Right cardiac atrium (tissue), 5 donors: Measurements from ENCODE around the gene CCDC92. TPM values are rescaled to one million over a fixed set of nuclear protein-coding genes. Genes with fewer than 3 reads are reported as not detected.
"Not testable (repeated sequence)": the region's sequence is repeated elsewhere in the genome, so short reads cannot be mapped to it uniquely, and the experiment has no call there.

ENCODE experiments used
- ATAC-seq, 2 donors: fragments of 200-7000 bp; cut with Tn5 transposase; one replicate each; pipeline versions ENCODE4 v1.8.0 to v1.9.1; 2020; ENCODE audit warnings: moderate library complexity in 2 of 2, mild to moderate bottlenecking in 1 of 2
- DNase-seq, 3 donors: peaks; one replicate each; pipeline ENCODE4 v3.0.0-alpha.2; 2020
- H3K27ac ChIP-seq: one replicate; pipeline ENCODE4 v1.5.1; 2013; ENCODE audit warnings: mild to moderate bottlenecking, low read length, control low read depth, moderate library complexity
- H3K27me3 ChIP-seq: one replicate; pipeline ENCODE4 v1.6.1; 2013; ENCODE audit not compliant: control insufficient read depth, insufficient read depth
- H3K4me1 ChIP-seq: one replicate; pipeline ENCODE4 v1.6.1; 2013; ENCODE audit warnings: low read length; ENCODE audit not compliant: control insufficient read depth, insufficient read depth
- H3K4me3 ChIP-seq: one replicate; pipeline ENCODE4 v1.5.1; 2013; ENCODE audit warnings: low read length, control low read depth
- H3K9me3 ChIP-seq: one replicate; pipeline ENCODE4 v1.6.1; 2013; ENCODE audit warnings: low read length; ENCODE audit not compliant: control insufficient read depth
- WGBS: extraction: QIAGEN DNeasy Blood & Tissue Kit; methylation state at CpG from one replicate; pipeline ENCODE4 v1.1.7; 2013; 5-methylcytosine and 5-hydroxymethylcytosine counted together
- intact Hi-C, 4 donors: fragments of 100-400 bp; cut with DNase I; formaldehyde crosslinking; loops; one replicate each; pipeline versions ENCODE4 v1.11.0 to v1.14.0; 2022 to 2023
- polyA plus RNA-seq: library from polyadenylated mRNA; stranded (reverse); fragments of 200-250 nt; gene quantifications from one replicate; pipeline ENCODE4 v1.2.3, GENCODE V29; 2013
- total RNA-seq, 4 donors: library from RNA; stranded (reverse); fragmentation: NEBNext Ultra II Directional; extraction: Animal tissue kit (Norgen Biotek cat#: 25700); gene quantifications; one replicate each; pipeline ENCODE4 v1.2.1, GENCODE V29; 2021
- donor health status: healthy with polysubstance abuse.
- donor health status: DM: no; HTN: yes; CAD: no.
- donor health status: DM: no; HTN: no; CAD: no.
- donor health status: DM: no; HTN: yes; CAD: no; lungs with severe emphysema.
- donor health status: DM: yes; HTN: yes; CAD: no.

The CCDC92 gene
- total and polyA plus RNA-seq, 5 donors, result 47.5 to 80.0 (median 53.0) TPM

- Histone ChIP-seq H3K4me1 (no peaks in the 10 kb centered on the region), H3K27ac (no peak overlapping the region), H3K27me3 (no peaks in the 10 kb centered on the region), H3K9me3 (no peaks in the 10 kb centered on the region), H3K4me3 (no peak overlapping the region)
- WGBS, result 73% methylated on average over 5 of the region's 5 CpGs
- DNase-seq, result no peak
- intact Hi-C loops, result no loop called here
- ATAC-seq, result no peak
Measured at GRCh38 chr12:123916729-123917128, 55.9 kb downstream of the CCDC92 start.

GRCh38 chr12:123914726-123915333, 57.8 kb downstream of the CCDC92 start:
- ATAC-seq (no peak), DNase-seq (no peak)
- Histone ChIP-seq H3K4me1 (no peaks in the 10 kb centered on the region), H3K9me3 (no peaks in the 10 kb centered on the region), H3K27me3 (no peaks in the 10 kb centered on the region), H3K27ac (no peak overlapping the region), H3K4me3 (no peak overlapping the region)
- WGBS, result 67% methylated on average over 20 of the region's 20 CpGs
- intact Hi-C loops, result no loop called here

- DNase-seq, result no peak
- Histone ChIP-seq H3K9me3 (no peaks in the 10 kb centered on the region), H3K4me1 (no peaks in the 10 kb centered on the region), H3K4me3 (no peak overlapping the region), H3K27ac (no peak overlapping the region), H3K27me3 (no peaks in the 10 kb centered on the region)
- intact Hi-C loops, result no loop called here
- 71% methylated on average over 25 of the region's 25 CpGs for WGBS
- no peak for ATAC-seq
Measured at GRCh38 chr12:123912415-123913380, 59.9 kb downstream of the CCDC92 start.

- H3K9me3 ChIP-seq, H3K4me3 ChIP-seq, DNase-seq, H3K27ac ChIP-seq, intact Hi-C loops, ATAC-seq, H3K4me1 ChIP-seq, H3K27me3 ChIP-seq: not testable (repeated sequence)
- WGBS, result 73% methylated on average over 9 of the region's 9 CpGs
Measured at GRCh38 chr12:123911672-123912409, 60.8 kb downstream of the CCDC92 start.

- H3K4me1 ChIP-seq, result no peaks in the 10 kb centered on the region
Measured at GRCh38 chr12:123910761-123911193, 61.9 kb downstream of the CCDC92 start.

GRCh38 chr12:123910057-123910456, 62.6 kb downstream of the CCDC92 start:
- ATAC-seq (no peak), DNase-seq (no peak)
- intact Hi-C loops, result no loop called here
- Histone ChIP-seq H3K27me3 (no peaks in the 10 kb centered on the region), H3K27ac (no peak overlapping the region), H3K4me1 (no peaks in the 10 kb centered on the region), H3K4me3 (no peak overlapping the region), H3K9me3 (no peaks in the 10 kb centered on the region)
- 92% methylated on average over 8 of the region's 8 CpGs for WGBS

More at GRCh38 chr12:123910761-123911193, 61.9 kb downstream of the CCDC92 start:
- H3K9me3 ChIP-seq, result no peaks in the 10 kb centered on the region
- ATAC-seq (no peak), DNase-seq (no peak)
- no peak overlapping the region for H3K27ac ChIP-seq
- intact Hi-C loops, result no loop called here
- no peaks in the 10 kb centered on the region for H3K27me3 ChIP-seq
- H3K4me3 ChIP-seq, result no peak overlapping the region
- WGBS, result 65% methylated on average over 5 of the region's 5 CpGs

- no peak for ATAC-seq
- intact Hi-C loops, result loop anchor here (5.0 to 10.0 kb wide), 3 partner anchors 73 to 126 kb away; no protein-coding TSS in a partner anchor
Measured at GRCh38 chr12:123908884-123909725, 63.5 kb downstream of the CCDC92 start.

GRCh38 chr12:123907726-123908476, 64.7 kb downstream of the CCDC92 start:
- intact Hi-C loops, result loop anchor here (5.0 to 10.0 kb wide), 3 partner anchors 74 to 127 kb away; no protein-coding TSS in a partner anchor
- DNase-seq (no peak), ATAC-seq (peak; percentile 42 to 46)
- Histone ChIP-seq H3K4me3 (no peak overlapping the region), H3K4me1 (no peaks in the 10 kb centered on the region), H3K27ac (no peak overlapping the region), H3K9me3 (no peaks in the 10 kb centered on the region), H3K27me3 (no peaks in the 10 kb centered on the region)
- WGBS, result 47% methylated on average over 12 of the region's 12 CpGs

More at GRCh38 chr12:123908884-123909725, 63.5 kb downstream of the CCDC92 start:
- Histone ChIP-seq H3K27me3 (no peaks in the 10 kb centered on the region), H3K9me3 (no peaks in the 10 kb centered on the region), H3K4me3 (no peak overlapping the region), H3K4me1 (no peaks in the 10 kb centered on the region), H3K27ac (no peak overlapping the region)
- 79% methylated on average over 37 of the region's 37 CpGs for WGBS
- DNase-seq, result no peak

GRCh38 chr12:123906711-123907420, 65.8 kb downstream of the CCDC92 start:
- WGBS, result 94% methylated on average over 7 of the region's 7 CpGs
- intact Hi-C loops, result loop anchor here (5.0 to 10.0 kb wide), 3 partner anchors 75 to 128 kb away; no protein-coding TSS in a partner anchor
- H3K27ac ChIP-seq, result no peak overlapping the region
- H3K27me3 ChIP-seq, result no peaks in the 10 kb centered on the region
- H3K4me3 ChIP-seq, result no peak overlapping the region
- no peak for DNase-seq
- no peaks in the 10 kb centered on the region for H3K9me3 ChIP-seq
- no peak for ATAC-seq
- no peaks in the 10 kb centered on the region for H3K4me1 ChIP-seq
